SK-N-MC (cell line): ENCODE results near the gene CACNA2D2.

Source experiments
- DNase-seq: peaks from one replicate; pipeline ENCODE4 v3.0.0-alpha.2; 2011; ENCODE audit warnings: low read depth, low spot score
- H3K27ac ChIP-seq: fragments of 200-600 bp; sonication (generic); 2 replicates; pipeline ENCODE4 v1.5.1; 2016; ENCODE audit warnings: mixed run types
- H3K36me3 ChIP-seq: fragments of 200-600 bp; sonication (generic); 2 replicates; pipeline ENCODE4 v1.6.1; 2017; ENCODE audit warnings: antibody characterized with exemption, low read length, mixed read lengths; ENCODE audit not compliant: insufficient read depth
- H3K4me3 ChIP-seq: fragments of 200-600 bp; sonication (generic); 2 replicates; pipeline ENCODE4 v1.5.1; 2016
- H3K9ac ChIP-seq: fragments of 200-600 bp; sonication (generic); 2 replicates; pipeline ENCODE4 v1.8.0; 2017; ENCODE audit warnings: mixed run types, mixed read lengths; ENCODE audit not compliant: insufficient read length
- H3K9me3 ChIP-seq: fragments of 200-600 bp; sonication (generic); 2 replicates; pipeline ENCODE4 v1.6.1; 2017; ENCODE audit warnings: low read depth, mild to moderate bottlenecking, antibody characterized with exemption, low read length, moderate library complexity, mixed read lengths
- EZH2 ChIP-seq: fragments of 200-600 bp; sonication (generic); IDR thresholded peaks from one replicate; pipeline ENCODE4 v1.6.1; 2017; ENCODE audit warnings: antibody characterized with exemption
- FOXP2 ChIP-seq: optimal IDR thresholded peaks from 2 replicates; pipeline ENCODE3; 2011; ENCODE audit warnings: mild to moderate bottlenecking, moderate library complexity; ENCODE audit not compliant: insufficient read depth; ENCODE audit errors: extremely low read length, control extremely low read depth
- POLR2AphosphoS5 ChIP-seq: IDR thresholded peaks from 2 replicates; pipeline ENCODE4 v1.6.1; 2012; ENCODE audit warnings: mild to moderate bottlenecking, low read depth, low read length, borderline replicate concordance

Gene CACNA2D2

GRCh38 chr3:50532062-50532705 lies 28.8 kb upstream of the CACNA2D2 start:
- Histone ChIP-seq H3K9ac (no peak overlapping the region), H3K36me3 (no peaks in the 10 kb centered on the region), H3K9me3 (no peaks in the 10 kb centered on the region), H3K4me3 (no peak overlapping the region), H3K27ac (no peak overlapping the region)
- TF ChIP-seq FOXP2 (no peak), POLR2AphosphoS5 (no peak), EZH2 (no peak)
- no peak for DNase-seq

GRCh38 chr3:50531201-50531600 lies 27.8 kb upstream of the CACNA2D2 start:
- TF ChIP-seq FOXP2 (no peak), POLR2AphosphoS5 (no peak), EZH2 (no peak)
- DNase-seq, result no peak
- no peak overlapping the region for H3K4me3 ChIP-seq

DNA sequence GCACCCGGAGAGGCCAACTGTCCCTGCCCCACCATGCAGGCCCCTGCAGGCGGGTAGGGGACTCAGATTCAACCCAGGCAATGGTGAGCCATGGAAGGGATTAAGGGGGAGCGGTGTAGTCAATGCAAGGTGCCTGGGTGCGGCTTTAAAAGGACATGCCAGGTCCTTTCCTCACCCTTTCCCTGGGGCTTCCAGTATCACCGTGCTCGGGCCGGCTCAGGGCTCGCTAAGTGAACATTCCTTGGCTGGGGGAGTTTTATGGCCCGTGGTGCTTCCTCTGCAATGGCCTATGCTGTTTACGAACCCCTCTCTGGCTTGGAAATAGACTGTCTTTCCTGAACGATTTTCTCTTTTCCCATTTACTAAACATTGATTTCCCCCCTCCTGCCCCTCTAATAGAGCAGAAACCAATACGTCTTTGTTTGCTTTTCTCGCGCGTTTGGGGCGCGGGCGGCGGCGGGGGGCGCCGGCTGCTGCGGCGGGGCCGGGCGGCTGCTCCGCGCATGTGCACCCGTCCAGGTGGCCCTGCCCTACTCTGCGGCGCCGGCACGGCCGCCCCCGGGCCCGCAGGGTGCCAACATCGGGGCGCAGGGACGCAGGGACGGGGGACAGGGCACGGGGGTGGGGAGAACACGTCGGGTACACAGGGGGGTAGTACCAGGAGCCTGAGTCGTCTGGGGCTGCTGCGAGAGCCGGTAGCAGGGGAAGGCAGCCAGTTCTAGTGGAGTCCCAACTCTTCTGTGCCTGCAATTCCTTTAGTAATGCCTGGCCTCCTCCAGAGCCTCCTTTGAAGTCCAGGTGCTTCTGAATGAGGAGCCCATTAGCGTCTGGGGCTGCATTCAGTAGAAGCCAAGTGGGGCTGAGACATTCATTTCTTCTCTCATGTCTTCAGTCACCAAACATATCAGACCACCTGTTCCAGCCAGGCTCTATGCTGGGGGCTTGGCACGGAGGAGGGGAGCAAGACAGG lies 26.9 kb upstream of the CACNA2D2 start:
- no peak for DNase-seq
- TF ChIP-seq POLR2AphosphoS5 (no peak), FOXP2 (no peak)
- H3K4me3 ChIP-seq, result no peak overlapping the region
- H3K36me3 ChIP-seq, result no peaks in the 10 kb centered on the region
- no peak overlapping the region for H3K9ac ChIP-seq
- no peaks in the 10 kb centered on the region for H3K9me3 ChIP-seq
- no peak overlapping the region for H3K27ac ChIP-seq

More at GRCh38 chr3:50531201-50531600, 27.8 kb upstream of the CACNA2D2 start:
- H3K36me3 ChIP-seq, result no peaks in the 10 kb centered on the region
- H3K27ac ChIP-seq, result no peak overlapping the region
- no peaks in the 10 kb centered on the region for H3K9me3 ChIP-seq
- no peak overlapping the region for H3K9ac ChIP-seq

DNA sequence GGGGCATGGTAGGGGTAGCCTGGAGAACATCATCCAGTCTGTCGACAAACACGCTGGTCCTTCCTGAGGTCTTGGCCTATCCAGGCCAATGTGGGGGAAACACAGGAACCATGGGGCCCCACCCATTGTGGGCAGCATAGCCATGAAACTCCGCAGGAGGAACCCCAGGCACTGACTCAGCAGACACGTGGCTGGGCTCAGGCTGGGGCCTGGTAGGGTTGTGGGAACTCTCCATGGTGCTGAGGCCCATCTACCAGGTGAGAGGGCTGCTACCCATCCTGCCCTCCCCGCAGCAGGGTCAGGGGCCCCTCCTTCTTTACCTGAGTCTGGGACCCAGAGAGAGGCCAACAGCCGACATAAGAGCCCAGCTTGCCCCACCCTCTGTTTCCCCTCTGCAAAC lies 22.6 kb upstream of the CACNA2D2 start:
- no peak for DNase-seq
- no peaks in the 10 kb centered on the region for H3K9me3 ChIP-seq
- H3K36me3 ChIP-seq, result no peaks in the 10 kb centered on the region
- H3K27ac ChIP-seq, result no peak overlapping the region
- no peak overlapping the region for H3K9ac ChIP-seq
- TF ChIP-seq EZH2, result no peak
- no peak for TF ChIP-seq FOXP2
- TF ChIP-seq POLR2AphosphoS5, result no peak
- H3K4me3 ChIP-seq, result no peak overlapping the region

DNA sequence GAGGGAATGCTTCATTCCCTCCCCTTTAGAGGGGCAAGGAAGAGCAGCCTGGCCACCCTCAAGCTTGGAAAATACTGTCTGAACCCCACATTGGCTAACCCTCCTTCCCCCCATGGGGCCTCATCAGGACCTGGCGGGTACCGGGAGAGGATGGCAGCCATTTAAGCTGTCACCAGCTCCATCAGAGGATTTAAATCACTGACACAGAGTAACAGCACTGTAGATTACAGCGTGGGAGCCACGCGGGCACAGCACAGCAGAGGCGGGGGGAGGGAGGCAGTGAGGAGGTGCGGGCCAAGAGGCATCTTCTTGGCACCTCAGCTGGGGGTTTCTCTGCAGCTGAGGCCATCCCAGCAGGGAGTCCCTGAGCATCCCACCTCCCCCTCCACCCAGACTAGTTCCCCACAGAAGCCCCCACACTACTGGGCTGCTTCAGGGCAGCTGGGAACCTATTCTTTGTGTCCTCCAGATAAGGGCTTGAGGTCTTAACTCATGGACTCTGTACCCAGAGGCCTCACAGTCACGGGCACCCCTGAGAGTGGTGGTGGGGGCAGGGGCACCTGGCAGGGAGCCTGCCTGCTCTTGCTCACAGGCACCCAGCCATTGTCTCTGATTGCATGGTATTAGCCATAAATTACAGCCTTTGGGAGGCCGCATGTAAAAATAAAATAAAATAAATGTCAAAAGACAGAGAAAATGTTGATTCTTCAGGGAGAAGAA lies 21.9 kb upstream of the CACNA2D2 start:
- H3K4me3 ChIP-seq, result no peak overlapping the region
- H3K27ac ChIP-seq, result no peak overlapping the region
- H3K9me3 ChIP-seq, result no peaks in the 10 kb centered on the region
- TF ChIP-seq POLR2AphosphoS5 (no peak), EZH2 (no peak), FOXP2 (no peak)
- no peak overlapping the region for H3K9ac ChIP-seq
- no peaks in the 10 kb centered on the region for H3K36me3 ChIP-seq
- no peak for DNase-seq

GRCh38 chr3:50524746-50525145 lies 21.3 kb upstream of the CACNA2D2 start:
- Histone ChIP-seq H3K27ac (no peak overlapping the region), H3K36me3 (no peaks in the 10 kb centered on the region), H3K4me3 (no peak overlapping the region), H3K9me3 (no peaks in the 10 kb centered on the region), H3K9ac (no peak overlapping the region)
- TF ChIP-seq FOXP2 (no peak), EZH2 (no peak), POLR2AphosphoS5 (no peak)
- no peak for DNase-seq

- H3K9ac ChIP-seq, result no peak overlapping the region
- DNase-seq, result no peak
These were observed 19.9 kb upstream of the CACNA2D2 start for GRCh38 chr3:50523279-50523811.

DNA sequence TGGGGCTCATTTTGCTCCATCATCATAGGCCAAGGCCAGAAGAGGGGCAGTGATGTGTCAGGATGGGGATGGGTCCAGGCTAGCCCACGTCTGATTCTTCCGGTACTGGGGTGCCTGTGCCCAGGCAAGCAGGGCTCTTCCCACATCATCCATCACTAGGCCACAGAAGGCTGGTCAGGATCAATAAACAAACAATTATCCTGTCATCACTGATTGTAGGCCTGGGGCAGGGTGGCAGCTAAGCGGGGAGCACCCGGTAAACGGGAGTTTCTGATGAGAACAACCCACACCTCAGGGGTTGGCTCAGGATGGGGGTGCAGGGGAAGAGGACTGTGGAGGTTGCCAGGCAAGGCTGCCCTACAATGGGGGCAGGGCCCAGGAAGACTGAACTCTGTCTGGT lies 18.1 kb upstream of the CACNA2D2 start:
- no peaks in the 10 kb centered on the region for H3K9me3 ChIP-seq
- no peaks in the 10 kb centered on the region for H3K36me3 ChIP-seq
- H3K4me3 ChIP-seq, result no peak overlapping the region
- TF ChIP-seq POLR2AphosphoS5, result no peak
- DNase-seq, result no peak
- H3K27ac ChIP-seq, result no peak overlapping the region
- no peak overlapping the region for H3K9ac ChIP-seq

More at GRCh38 chr3:50523279-50523811, 19.9 kb upstream of the CACNA2D2 start:
- Histone ChIP-seq H3K36me3 (no peaks in the 10 kb centered on the region), H3K27ac (no peak overlapping the region), H3K9me3 (no peaks in the 10 kb centered on the region), H3K4me3 (no peak overlapping the region)
- no peak for TF ChIP-seq EZH2
- TF ChIP-seq POLR2AphosphoS5, result no peak
- no peak for TF ChIP-seq FOXP2
